HL-60 (cell line): Measurements from ENCODE around the gene CANT1.

Source experiments
- CTCF ChIP-seq: IDR thresholded peaks from one replicate; pipeline ENCODE4 v1.5.1; 2011; ENCODE audit warnings: low read length, control low read depth, inconsistent platforms; ENCODE audit not compliant: insufficient read depth
- GABPA ChIP-seq: IDR thresholded peaks from 2 replicates; pipeline ENCODE4 v1.6.1; 2012; ENCODE audit warnings: low read depth
- TF ChIP-seq, protein P1 (sequence below): IDR thresholded peaks from 2 replicates; pipeline ENCODE4 v1.6.1; 2012; ENCODE audit warnings: low read depth; ENCODE audit not compliant: insufficient replicate concordance

GRCh38 chr17:79002291-79002690, 7.3 kb downstream of the CANT1 start:
- TF ChIP-seq, protein P1, sequence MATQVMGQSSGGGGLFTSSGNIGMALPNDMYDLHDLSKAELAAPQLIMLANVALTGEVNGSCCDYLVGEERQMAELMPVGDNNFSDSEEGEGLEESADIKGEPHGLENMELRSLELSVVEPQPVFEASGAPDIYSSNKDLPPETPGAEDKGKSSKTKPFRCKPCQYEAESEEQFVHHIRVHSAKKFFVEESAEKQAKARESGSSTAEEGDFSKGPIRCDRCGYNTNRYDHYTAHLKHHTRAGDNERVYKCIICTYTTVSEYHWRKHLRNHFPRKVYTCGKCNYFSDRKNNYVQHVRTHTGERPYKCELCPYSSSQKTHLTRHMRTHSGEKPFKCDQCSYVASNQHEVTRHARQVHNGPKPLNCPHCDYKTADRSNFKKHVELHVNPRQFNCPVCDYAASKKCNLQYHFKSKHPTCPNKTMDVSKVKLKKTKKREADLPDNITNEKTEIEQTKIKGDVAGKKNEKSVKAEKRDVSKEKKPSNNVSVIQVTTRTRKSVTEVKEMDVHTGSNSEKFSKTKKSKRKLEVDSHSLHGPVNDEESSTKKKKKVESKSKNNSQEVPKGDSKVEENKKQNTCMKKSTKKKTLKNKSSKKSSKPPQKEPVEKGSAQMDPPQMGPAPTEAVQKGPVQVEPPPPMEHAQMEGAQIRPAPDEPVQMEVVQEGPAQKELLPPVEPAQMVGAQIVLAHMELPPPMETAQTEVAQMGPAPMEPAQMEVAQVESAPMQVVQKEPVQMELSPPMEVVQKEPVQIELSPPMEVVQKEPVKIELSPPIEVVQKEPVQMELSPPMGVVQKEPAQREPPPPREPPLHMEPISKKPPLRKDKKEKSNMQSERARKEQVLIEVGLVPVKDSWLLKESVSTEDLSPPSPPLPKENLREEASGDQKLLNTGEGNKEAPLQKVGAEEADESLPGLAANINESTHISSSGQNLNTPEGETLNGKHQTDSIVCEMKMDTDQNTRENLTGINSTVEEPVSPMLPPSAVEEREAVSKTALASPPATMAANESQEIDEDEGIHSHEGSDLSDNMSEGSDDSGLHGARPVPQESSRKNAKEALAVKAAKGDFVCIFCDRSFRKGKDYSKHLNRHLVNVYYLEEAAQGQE, result no peak
- TF ChIP-seq GABPA (no peak), CTCF (no peak)
